DMS 273 (cell line): ENCODE data around the gene NDFIP1.

ENCODE experiments used
- DNase-seq: peaks from one replicate; lab custom pipeline; 2025; ENCODE audit not compliant: unreplicated experiment; lab: John Stamatoyannopoulos, UW

The NDFIP1 gene

GRCh38 chr5:142091012-142091411 is 17.6 kb upstream of the NDFIP1 start:
- DNase-seq: no peak

- DNase-seq: no peak
Measured at GRCh38 chr5:142091922-142092321, 16.7 kb upstream of the NDFIP1 start.

GRCh38 chr5:142095035-142095434 is 13.5 kb upstream of the NDFIP1 start:
- no peak for DNase-seq

- DNase-seq: no peak
Measured at GRCh38 chr5:142095651-142096330, 12.8 kb upstream of the NDFIP1 start.

DNA sequence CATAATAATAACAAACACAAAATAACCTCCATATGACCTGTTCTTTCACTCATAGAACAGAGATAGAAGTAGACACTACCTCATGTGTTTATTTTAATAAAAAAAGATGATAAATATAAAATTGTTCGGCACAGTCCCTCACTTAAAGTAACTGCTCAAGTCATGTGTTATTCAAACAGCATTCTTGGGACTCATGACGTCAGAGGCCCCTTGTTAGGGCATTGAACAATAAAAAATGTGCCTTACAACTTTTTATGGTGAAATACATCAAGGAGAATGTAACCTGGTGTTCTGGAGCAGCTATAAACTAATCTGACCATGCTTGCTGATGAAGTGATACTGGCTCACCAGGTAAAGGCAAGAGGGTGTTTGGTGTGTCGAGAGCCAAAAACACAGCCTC is 12.2 kb upstream of the NDFIP1 start:
- no peak for DNase-seq

GRCh38 chr5:142097681-142098080 is 10.9 kb upstream of the NDFIP1 start:
- no peak for DNase-seq

- DNase-seq: no peak
Measured at GRCh38 chr5:142098275-142098674, 10.3 kb upstream of the NDFIP1 start.

- no peak for DNase-seq
Measured at GRCh38 chr5:142098931-142099330, 9.6 kb upstream of the NDFIP1 start.

DNA sequence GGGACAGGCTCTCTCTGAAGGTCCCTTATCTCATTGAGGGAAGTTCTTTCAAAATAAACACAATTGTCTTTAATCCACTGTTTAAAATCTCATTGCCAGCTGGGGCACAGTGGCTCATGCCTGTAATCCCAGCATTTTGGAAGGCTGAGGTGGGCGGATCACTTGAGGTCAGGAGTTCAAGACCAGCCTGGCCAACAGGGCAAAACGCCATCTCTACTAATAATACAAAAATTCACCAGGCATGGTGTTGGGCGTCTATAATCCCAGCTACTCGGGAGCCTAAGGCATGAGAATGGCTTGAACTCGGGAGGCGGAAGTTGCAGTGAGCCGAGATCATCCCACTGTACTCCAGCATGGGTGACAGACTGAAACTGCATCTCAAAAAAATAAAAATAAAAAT is 8.3 kb upstream of the NDFIP1 start:
- DNase-seq: no peak

DNA sequence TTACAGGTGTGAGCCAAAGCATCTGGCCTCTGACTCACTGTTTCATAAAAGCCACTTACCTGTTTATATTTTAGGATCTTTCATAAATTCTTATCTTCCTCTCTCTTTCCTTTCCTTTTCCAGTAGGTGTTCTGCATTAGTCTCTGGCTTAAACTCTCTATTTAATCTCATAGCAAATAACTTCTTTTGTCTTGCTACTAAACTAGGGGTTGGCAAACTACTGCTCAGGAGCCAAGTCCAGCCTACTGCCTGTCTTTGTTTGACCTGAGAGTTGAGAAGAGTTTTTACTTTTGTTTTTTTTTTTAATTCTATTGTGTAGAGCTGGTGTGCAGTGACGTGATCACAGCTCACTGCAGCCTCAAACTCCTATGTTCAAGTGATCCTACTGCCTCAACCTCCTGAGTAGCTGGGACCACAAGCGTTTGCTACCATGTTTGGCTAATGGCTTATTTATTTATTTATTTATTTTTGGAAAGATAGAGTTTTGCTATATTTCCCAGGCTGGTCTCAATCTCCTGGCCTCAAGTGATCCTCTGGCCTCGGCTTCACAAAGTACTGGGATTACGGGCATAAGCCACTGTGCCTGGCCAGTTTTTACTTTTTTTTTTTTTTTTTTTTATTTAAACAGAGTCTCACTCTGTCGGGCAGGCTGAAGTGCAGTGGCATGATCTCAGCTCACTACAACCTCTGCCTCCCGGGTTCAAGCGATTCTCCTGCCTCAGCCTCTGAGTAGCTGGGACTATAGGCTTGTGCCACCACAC is 5.4 kb upstream of the NDFIP1 start:
- no peak for DNase-seq

DNA sequence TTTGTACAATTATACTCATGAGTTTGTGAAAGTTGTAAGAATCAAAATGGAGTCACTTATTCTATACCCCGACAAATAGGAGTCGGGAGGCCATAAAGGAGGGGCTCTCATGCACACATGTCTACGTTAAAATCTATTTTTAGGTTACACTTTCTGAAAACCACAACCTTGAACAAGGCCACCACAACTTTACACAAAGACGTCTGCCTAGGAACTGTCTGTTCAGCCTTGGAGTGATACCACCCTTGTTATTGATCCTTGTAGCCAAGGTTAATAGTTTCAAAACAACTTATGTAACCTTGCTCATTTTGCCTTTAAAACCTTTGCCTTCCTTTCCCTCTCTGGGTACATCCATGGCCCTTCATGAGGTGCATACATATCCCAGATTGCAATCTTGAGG is 4.1 kb upstream of the NDFIP1 start:
- DNase-seq: no peak

DNA sequence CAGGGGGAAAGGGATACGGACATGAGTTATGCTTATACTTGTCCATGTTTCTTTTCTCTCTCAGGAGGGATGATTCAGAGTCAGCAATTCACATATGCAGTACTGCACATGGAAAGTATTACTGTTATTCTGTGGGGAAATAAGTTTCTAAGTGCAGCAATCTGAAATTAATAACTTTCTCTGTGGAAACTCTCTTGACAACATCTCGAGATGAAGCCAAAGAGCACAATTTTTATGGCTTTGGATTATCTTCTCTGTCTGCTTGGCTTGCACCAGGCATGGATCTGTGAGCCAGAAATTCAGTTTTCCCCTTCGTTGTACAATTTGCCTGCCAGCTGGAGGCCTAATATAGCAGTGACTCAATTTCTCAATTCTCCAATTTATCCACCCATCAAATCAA is 2.5 kb upstream of the NDFIP1 start:
- no peak for DNase-seq

- DNase-seq: no peak
Measured at GRCh38 chr5:142107036-142107735, 1.4 kb upstream of the NDFIP1 start.

GRCh38 chr5:142107736-142108431 is 695 bp upstream of the NDFIP1 start:
- DNase-seq: no peak

- DNase-seq: peak; percentile 71
Measured at GRCh38 chr5:142109331-142110045, 909 bp downstream of the NDFIP1 start.

- peak; percentile 65 for DNase-seq
Measured at GRCh38 chr5:142110046-142110531, 1.5 kb downstream of the NDFIP1 start.

DNA sequence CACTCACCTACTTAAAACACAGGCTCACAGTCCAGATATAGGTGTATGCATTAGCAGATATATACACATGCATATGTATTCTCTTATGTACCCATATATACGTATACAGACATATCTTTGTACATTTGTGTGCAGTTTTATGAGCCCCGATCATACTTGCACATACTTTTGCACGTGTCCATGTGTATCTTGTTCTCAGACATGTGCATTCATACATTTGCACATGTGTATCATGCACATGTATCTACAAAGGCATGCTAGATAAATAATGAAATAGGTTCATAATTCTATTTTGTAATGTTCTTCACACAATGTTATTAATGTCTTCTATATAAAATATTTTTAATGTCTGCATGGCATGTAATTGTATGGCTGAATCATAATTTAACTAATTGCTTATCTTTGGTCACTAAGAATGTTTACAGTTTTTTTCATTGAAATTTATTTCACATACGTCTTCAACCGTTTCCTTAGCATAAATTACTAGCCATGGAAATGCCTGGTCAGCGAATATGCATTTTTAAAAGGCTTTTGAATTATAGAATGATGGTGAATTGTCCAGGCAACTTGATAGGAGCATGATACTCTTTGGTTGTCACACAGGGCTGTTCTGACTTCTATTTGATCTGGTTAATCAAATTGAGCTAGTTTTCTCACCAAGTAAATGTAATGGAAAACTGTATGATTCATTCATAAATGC is 2.6 kb downstream of the NDFIP1 start:
- no peak for DNase-seq

DNA sequence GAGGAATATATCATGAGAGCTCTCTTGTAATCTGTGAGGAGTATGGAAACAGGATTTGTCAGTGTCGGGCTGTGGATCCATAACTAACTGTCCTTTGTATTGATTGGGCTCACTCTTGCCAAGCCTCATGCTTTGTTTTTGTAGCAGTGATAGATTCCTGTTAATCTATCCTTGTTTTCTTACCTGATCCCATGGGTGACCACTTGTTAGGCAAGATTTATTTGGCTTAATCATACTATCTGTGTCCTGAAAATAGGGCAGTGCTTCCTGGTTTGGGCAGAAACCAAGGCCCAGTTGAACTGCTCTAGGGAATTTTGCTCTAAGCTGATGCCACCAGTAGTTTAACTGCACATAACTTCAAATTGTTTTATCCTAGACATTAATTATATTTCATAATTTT is 6.1 kb downstream of the NDFIP1 start:
- DNase-seq: no peak

GRCh38 chr5:142115937-142116614 is 7.5 kb downstream of the NDFIP1 start:
- DNase-seq: no peak
